SIG-M5 treated with dmso at 0.1 percent for 504 hours (cell line): Measurements from ENCODE around the gene RAD51B.
"Not testable (repeated sequence)": the region's sequence is repeated elsewhere in the genome, so short reads cannot be mapped to it uniquely, and the experiment has no call there.

Experiments used
- DNase-seq: peaks from one replicate; lab custom pipeline; 2025; ENCODE audit not compliant: unreplicated experiment; lab: John Stamatoyannopoulos, UW

RAD51B gene

GRCh38 chr14:68655021-68655831 is 835.6 kb downstream of the RAD51B start:
- DNase-seq, result no peak

- no peak for DNase-seq
Observed at GRCh38 chr14:68655911-68656316, 836.3 kb downstream of the RAD51B start.

GRCh38 chr14:68656452-68656851 is 836.9 kb downstream of the RAD51B start:
- no peak for DNase-seq

- DNase-seq, result no peak
Observed at GRCh38 chr14:68657300-68658028, 837.9 kb downstream of the RAD51B start.

- no peak for DNase-seq
Observed at GRCh38 chr14:68658029-68658509, 838.5 kb downstream of the RAD51B start.

- no peak for DNase-seq
Observed at GRCh38 chr14:68658943-68659931, 839.7 kb downstream of the RAD51B start.

GRCh38 chr14:68660495-68660894 is 840.9 kb downstream of the RAD51B start:
- no peak for DNase-seq

GRCh38 chr14:68661226-68662225 is 841.9 kb downstream of the RAD51B start:
- no peak for DNase-seq

GRCh38 chr14:68662392-68662791 is 842.8 kb downstream of the RAD51B start:
- no peak for DNase-seq

GRCh38 chr14:68662826-68663225 is 843.2 kb downstream of the RAD51B start:
- DNase-seq, result not testable (repeated sequence)

- DNase-seq, result no peak
Observed at GRCh38 chr14:68663385-68664076, 844.0 kb downstream of the RAD51B start.

- no peak for DNase-seq
Observed at GRCh38 chr14:68664225-68664681, 844.7 kb downstream of the RAD51B start.

GRCh38 chr14:68665131-68665530 is 845.6 kb downstream of the RAD51B start:
- DNase-seq, result no peak

GRCh38 chr14:68665792-68666204 is 846.2 kb downstream of the RAD51B start:
- no peak for DNase-seq

GRCh38 chr14:68666236-68666635 is 846.7 kb downstream of the RAD51B start:
- no peak for DNase-seq

- DNase-seq, result no peak
Observed at GRCh38 chr14:68666899-68667298, 847.3 kb downstream of the RAD51B start.

- no peak for DNase-seq
Observed at GRCh38 chr14:68667313-68667791, 847.8 kb downstream of the RAD51B start.

- DNase-seq, result no peak
Observed at GRCh38 chr14:68668028-68668427, 848.4 kb downstream of the RAD51B start.

- no peak for DNase-seq
Observed at GRCh38 chr14:68668531-68668930, 849.0 kb downstream of the RAD51B start.
